HG03571 (cell line): ENCODE results near the gene SYNE3.
"Not testable (repeated sequence)": the region's sequence is repeated elsewhere in the genome, so short reads cannot be mapped to it uniquely, and the experiment has no call there.

ENCODE experiments used
- ATAC-seq: cut with Tn5 transposase; IDR thresholded peaks from one replicate; pipeline ENCODE4 v1.9.1; 2021; ENCODE audit not compliant: unreplicated experiment

SYNE3 gene

GRCh38 chr14:95526483-95527386 lies 10.3 kb upstream of the SYNE3 start:
- ATAC-seq = no peak

- no peak for ATAC-seq
These were observed 9.5 kb upstream of the SYNE3 start for GRCh38 chr14:95525999-95526398.

GRCh38 chr14:95524706-95525512 lies 8.5 kb upstream of the SYNE3 start:
- ATAC-seq = no peak

GRCh38 chr14:95523815-95524448 lies 7.5 kb upstream of the SYNE3 start:
- no peak for ATAC-seq

GRCh38 chr14:95523051-95523814 lies 6.8 kb upstream of the SYNE3 start:
- no peak for ATAC-seq

GRCh38 chr14:95522556-95522955 lies 6.1 kb upstream of the SYNE3 start:
- no peak for ATAC-seq

- ATAC-seq = no peak
These were observed 5.7 kb upstream of the SYNE3 start for GRCh38 chr14:95522116-95522515.

- ATAC-seq = no peak
These were observed 4.6 kb upstream of the SYNE3 start for GRCh38 chr14:95521001-95521400.

- ATAC-seq = no peak
These were observed 3.9 kb upstream of the SYNE3 start for GRCh38 chr14:95520346-95520745.

- no peak for ATAC-seq
These were observed 3.2 kb upstream of the SYNE3 start for GRCh38 chr14:95519699-95520098.

- ATAC-seq = no peak
These were observed 1.7 kb upstream of the SYNE3 start for GRCh38 chr14:95518045-95518751.

GRCh38 chr14:95515596-95516552 lies 576 bp downstream of the SYNE3 start:
- peak; percentile 84 for ATAC-seq

GRCh38 chr14:95515080-95515489 lies 1.4 kb downstream of the SYNE3 start:
- no peak for ATAC-seq

- no peak for ATAC-seq
These were observed 2.0 kb downstream of the SYNE3 start for GRCh38 chr14:95514131-95515079.

GRCh38 chr14:95513291-95513690 lies 3.2 kb downstream of the SYNE3 start:
- no peak for ATAC-seq

- no peak for ATAC-seq
These were observed 4.8 kb downstream of the SYNE3 start for GRCh38 chr14:95511687-95512086.

GRCh38 chr14:95510804-95511203 lies 5.6 kb downstream of the SYNE3 start:
- ATAC-seq = no peak

- ATAC-seq = not testable (repeated sequence)
These were observed 6.1 kb downstream of the SYNE3 start for GRCh38 chr14:95510344-95510743.
